Right ventricle myocardium inferior (tissue), 1 donor: ENCODE results near the gene LTBP4. TPM values are rescaled to one million over a fixed set of nuclear protein-coding genes. Genes with fewer than 3 reads are reported as not detected.
"Not testable (repeated sequence)": the region's sequence is repeated elsewhere in the genome, so short reads cannot be mapped to it uniquely, and the experiment has no call there.

ENCODE experiments used
- ATAC-seq: fragments of 200-7000 bp; cut with Tn5 transposase; one replicate; pipeline ENCODE4 v1.9.1; 2020; ENCODE audit warnings: mild to moderate bottlenecking, moderate library complexity
- DNase-seq: peaks from one replicate; pipeline ENCODE4 v3.0.0; 2021; ENCODE audit errors: missing footprints
- intact Hi-C: fragments of 100-400 bp; cut with DNase I; formaldehyde crosslinking; loops from one replicate; pipeline ENCODE4 v1.11.0; 2022
- total RNA-seq: library from RNA; stranded (reverse); fragmentation: NEBNext Ultra II Directional; extraction: Animal tissue kit (Norgen Biotek cat#: 25700); gene quantifications from one replicate; pipeline ENCODE4 v1.2.1, GENCODE V29; 2021
- donor health status: DM: no; HTN: yes; CAD: no; lungs with severe emphysema.

Gene LTBP4
- total RNA-seq, 1 donor from 2014 or later, result 324 TPM

DNA sequence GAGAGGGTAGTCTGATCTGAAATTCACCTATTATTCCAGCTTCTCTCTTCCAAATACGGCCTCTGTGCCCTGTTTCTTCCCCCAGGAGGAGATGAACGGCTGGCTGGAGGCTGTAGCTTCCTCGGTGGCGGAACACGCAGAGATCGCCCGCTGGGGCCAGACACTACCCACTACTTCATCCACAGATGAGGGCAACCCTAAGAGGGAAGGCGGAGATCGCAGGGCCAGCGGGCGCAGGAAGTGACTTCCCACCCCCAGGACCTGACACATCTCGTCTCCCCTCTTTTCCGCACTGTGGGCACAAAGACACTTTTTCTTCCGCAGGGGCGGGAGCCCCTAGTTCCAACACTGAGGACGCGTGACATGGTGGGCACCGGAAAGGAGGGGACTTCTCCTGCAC is 25.8 kb upstream of the LTBP4 start:
- DNase-seq (no peak), ATAC-seq (no peak)
- intact Hi-C loops, result no loop called here

GRCh38 chr19:40576151-40576584 is 25.0 kb upstream of the LTBP4 start:
- peak; percentile 14 for ATAC-seq
- no peak for DNase-seq
- intact Hi-C loops, result loop anchor here (2.0 kb wide), 1 partner anchor 21 kb away; no protein-coding TSS in a partner anchor

DNA sequence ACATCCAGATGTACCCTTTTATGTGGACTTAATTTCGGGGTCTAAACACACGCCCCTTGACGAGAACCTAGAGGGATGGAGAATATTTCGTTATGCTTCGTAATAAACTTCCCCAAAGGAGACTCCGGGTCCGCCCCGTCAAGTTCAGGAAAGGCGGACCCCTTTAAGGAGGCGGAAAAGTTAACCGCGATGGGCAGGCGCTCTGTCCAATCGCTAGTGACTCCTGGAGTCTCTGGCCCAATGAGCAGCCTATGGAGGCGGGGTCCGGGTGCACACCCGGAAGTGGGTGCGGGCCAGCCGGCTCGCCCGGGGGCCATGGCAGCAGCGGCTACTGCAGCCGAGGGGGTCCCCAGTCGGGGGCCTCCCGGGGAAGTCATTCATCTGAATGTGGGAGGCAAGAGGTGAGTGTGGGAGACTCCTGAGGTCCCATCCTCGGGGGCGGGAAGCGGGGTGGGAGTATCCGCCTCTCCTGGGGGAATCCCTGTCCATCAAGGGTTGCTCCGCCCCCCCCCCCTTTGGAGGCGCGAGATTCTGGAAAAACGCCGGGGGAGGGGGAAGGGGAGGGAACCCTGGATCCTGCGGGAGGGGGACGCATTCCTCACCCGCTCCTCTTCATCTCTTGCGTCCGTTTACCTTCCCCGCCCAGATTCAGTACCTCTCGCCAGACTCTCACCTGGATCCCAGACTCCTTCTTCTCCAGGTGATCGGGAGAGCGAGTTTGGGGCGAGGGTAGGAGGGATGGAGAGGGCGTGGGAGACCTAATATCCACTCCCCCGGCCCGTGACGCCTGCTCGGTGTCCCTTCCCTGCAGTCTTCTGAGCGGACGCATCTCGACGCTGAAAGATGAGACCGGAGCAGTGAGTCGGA is 24.4 kb upstream of the LTBP4 start, which contains the start of gene SHKBP1:
SHKBP1 (plus strand) TSS at position 289 of the 867 bp plus-strand sequence; CDS start at position 316, 27 bp downstream.
- ATAC-seq (peak; percentile 98), DNase-seq (peak; percentile 96)
- intact Hi-C loops, result loop anchor here (2.0 kb wide), 1 partner anchor 20 kb away; no protein-coding TSS in a partner anchor

DNA sequence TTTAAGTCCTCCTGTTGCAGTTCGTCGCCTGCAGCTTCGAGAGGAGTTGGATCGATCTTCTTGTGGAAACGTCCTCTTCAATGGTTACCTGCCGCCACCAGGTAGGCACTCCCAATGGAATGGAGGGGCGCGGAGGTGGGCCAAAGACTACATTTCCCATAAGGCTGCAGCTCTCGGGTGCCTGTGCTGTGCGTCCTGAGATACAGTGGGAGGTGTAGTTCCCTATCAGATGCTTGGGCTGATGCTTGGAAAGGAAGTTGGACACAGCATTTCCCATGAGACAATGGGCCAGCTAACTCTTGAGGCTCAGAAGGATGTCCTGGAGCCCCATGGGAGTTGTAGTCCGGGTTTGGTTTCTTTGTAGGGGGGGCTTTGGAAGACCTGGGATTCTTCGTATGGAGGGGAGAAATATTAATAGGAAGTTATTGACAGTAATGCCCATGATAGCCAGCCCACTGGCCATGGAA is 22.7 kb upstream of the LTBP4 start:
- intact Hi-C loops, result no loop called here
- ATAC-seq (no peak), DNase-seq (peak; percentile 55)

GRCh38 chr19:40580619-40581018 is 20.6 kb upstream of the LTBP4 start:
- ATAC-seq, result no peak
- intact Hi-C loops, result no loop called here
- peak; percentile 45 for DNase-seq

GRCh38 chr19:40581531-40581930 is 19.6 kb upstream of the LTBP4 start:
- ATAC-seq, result no peak
- no peak for DNase-seq
- intact Hi-C loops, result no loop called here

GRCh38 chr19:40582467-40582866 is 18.7 kb upstream of the LTBP4 start:
- ATAC-seq, result no peak
- DNase-seq, result no peak
- intact Hi-C loops, result no loop called here

- intact Hi-C loops, result no loop called here
- no peak for ATAC-seq
Observed at GRCh38 chr19:40583283-40583682, 17.9 kb upstream of the LTBP4 start.

GRCh38 chr19:40584007-40584406 is 17.2 kb upstream of the LTBP4 start:
- DNase-seq, result no peak
- ATAC-seq, result no peak
- intact Hi-C loops, result no loop called here

More at GRCh38 chr19:40583283-40583682, 17.9 kb upstream of the LTBP4 start:
- DNase-seq, result peak; percentile 20

DNA sequence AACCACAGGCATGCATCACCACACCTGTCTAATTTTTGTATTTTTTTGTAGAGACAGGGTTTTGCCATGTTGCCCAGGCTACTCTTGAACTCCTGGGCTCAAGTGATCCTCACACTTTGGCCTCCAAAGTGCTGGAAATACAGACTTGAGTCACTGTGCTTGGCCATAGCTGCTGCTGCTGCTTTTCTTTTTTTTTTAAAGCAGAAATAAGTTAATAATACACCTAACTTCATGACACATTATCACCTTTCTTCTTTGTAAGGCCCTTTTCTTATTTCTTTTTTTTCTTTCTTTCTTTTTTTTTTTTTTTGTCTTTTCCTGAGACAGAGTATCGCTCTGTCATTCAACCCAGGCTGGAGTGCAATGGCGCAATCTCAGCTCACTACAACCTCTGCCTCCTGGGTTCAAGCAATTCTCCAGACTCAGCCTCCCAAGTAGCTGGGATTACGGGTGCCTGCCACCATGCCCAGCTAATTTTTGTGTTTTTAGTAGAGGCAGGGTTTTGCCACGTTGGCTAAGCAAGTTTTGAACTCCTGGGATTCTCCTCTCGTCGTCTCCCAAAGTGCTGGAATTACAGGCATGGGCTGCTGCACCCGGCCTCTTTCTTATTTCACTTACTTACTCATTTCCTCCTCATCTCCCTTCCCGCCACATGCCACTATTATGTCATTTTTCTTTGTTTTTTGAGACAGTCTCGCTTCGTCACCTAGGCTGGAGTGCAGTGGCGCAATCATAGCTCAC is 15.8 kb upstream of the LTBP4 start:
- ATAC-seq (no peak), DNase-seq (peak; percentile 59)
- intact Hi-C loops, result no loop called here

- DNase-seq (no peak), ATAC-seq (no peak)
- intact Hi-C loops, result no loop called here
Observed at GRCh38 chr19:40585982-40586422, 15.2 kb upstream of the LTBP4 start.

DNA sequence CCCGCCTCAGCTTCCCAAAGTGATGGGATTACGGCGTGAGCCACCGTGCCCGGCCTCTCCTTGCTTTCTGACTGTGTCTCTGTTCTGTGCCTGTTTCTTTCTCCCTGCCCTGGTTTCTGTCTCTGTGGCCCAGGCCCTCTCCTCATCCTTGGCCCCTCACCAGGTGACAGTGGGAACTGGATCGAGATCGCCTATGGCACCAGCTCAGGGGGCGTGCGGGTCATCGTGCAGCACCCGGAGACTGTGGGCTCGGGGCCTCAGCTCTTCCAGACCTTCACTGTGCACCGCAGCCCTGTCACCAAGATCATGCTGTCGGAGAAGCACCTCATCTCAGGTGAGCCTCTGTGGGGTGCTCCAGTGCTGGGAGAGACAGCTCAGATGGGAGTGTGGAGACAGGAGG is 14.6 kb upstream of the LTBP4 start:
- ATAC-seq, result no peak
- intact Hi-C loops, result no loop called here
- DNase-seq, result peak; percentile 26

DNA sequence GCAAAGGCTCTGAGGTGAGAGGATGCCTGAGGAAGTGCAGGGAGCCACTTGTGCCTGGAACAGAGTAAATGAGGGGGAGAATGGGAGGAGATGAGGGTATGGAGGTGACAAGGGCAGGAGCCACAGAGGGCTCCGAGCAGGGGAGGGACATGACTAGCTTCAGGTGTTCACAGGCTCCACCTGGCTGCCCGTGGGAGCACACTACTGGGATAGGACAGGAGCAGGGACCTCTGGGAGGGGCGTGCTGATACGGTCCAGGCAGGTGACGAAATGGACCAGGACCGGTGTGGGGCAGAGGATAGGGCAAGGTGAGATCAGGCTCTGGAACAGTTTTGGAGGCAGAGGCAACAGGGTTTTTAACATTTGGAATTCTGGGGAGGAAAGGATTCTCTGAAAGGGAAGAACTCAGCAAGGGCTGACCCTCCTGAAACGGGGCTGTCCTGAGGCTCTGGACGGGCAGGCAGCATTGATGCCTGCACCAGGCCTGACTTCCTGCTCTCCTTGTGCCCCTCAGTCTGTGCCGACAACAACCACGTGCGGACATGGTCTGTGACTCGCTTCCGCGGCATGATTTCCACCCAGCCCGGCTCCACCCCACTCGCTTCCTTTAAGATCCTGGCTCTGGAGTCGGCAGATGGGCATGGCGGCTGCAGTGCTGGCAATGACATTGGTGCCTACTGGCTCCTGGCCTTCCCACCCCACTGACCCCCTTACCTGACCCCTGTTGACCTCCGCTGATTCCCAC is 12.9 kb upstream of the LTBP4 start:
- DNase-seq (peak; percentile 64), ATAC-seq (no peak)
- intact Hi-C loops, result no loop called here

- ATAC-seq (no peak), DNase-seq (peak; percentile 55)
- intact Hi-C loops, result no loop called here
Observed at GRCh38 chr19:40588926-40589569, 12.1 kb upstream of the LTBP4 start.

DNA sequence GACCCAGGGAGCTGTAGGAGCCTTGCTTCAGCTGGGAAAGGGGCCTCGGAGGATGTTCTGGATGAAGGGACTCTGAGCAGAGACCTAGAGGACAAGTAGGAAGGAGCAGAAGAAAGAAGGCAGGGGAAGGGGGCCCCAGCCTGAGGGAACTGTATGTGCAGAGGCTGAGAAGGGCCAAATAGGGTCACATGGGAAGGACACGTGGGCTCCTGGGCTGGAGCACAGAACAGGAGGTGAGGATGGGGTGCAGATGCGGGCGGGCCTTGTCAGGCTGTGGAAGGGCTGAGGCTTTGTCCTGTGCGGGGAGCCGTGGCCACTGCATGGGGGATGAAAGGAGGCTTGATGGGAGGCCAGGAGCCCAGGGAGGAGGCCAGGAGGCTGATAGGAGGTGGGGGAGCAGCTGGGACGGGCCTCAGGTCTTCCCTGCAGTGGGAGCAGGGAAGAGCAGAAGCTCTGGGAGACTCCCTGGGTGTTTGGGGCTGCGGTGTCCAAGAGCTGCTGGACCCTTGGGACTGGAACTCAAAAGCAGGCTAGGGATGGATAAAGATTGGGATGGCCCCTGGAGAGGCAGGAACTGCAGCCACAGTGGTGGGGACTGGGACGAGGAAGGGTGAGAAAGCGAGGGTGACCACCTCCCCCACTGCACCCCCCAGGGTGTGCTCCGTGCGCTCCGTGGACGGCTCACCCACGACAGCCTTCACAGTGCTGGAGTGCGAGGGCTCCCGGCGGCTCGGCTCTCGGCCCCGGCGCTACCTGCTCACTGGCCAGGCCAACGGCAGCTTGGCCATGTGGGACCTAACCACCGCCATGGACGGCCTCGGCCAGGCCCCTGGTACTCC is 11.4 kb upstream of the LTBP4 start:
- intact Hi-C loops, result no loop called here
- DNase-seq (peak; percentile 21), ATAC-seq (no peak)

DNA sequence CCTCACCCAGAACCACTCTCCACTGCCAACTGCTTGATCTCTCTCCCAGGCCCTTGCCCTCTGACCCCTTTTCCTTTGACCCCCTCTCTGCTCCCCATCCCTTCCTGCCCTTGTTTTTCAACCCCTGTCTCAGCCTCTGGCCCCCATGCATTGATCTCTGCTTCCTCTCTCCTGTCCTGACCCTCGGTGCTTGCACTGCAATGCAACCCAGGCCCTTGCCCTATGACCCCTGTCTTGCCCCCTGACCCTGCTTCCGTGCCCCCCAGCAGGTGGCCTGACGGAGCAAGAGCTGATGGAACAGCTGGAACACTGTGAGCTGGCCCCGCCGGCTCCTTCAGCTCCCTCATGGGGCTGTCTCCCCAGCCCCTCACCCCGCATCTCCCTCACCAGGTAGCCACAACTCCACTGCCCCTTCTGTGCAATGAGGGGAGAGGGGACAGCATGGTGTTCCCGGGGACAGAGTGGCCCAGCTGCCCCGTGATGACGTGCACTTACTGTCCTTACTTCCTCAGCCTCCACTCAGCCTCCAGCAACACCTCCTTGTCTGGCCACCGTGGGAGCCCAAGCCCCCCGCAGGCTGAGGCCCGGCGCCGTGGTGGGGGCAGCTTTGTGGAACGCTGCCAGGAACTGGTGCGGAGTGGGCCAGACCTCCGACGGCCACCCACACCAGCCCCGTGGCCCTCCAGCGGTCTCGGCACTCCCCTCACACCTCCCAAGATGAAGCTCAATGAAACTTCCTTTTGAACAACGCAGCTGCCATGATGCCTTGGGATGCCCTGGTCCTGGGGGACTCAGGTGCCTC is 10.5 kb upstream of the LTBP4 start:
- intact Hi-C loops, result no loop called here
- ATAC-seq (no peak), DNase-seq (peak; percentile 60)

DNA sequence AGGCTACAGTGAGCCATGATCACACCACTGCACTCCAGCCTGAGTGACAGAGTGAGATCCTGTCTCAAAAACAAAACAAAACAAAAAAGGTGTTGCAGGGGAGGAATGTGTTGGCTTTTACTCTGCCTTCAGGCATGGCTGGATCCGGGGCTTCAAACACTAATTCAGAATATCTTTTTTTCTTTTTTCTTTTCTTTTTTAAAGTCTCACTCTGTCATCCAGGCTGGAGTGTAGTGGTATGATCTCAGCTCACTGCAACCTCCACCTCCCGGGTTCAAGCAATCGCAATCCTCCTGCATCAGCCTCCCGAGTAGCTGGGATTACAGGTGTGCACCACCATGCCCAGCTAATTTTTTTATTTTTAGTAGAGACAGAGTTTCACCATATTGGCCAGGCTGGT is 9.4 kb upstream of the LTBP4 start:
- not testable (repeated sequence) for ATAC-seq, DNase-seq
- intact Hi-C loops, result loop anchor here (2.0 kb wide), 1 partner anchor 43 kb away; no protein-coding TSS in a partner anchor
